CD4-positive, alpha-beta T cell treated with Interleukin-4 for 1 hour (primary cell): Measurements from ENCODE around the gene PAPPA.

Experiments
- DNase-seq, 2 donors: peaks; one replicate each; pipeline ENCODE4 v3.0.0-alpha.2; 2020 to 2022

The PAPPA gene

GRCh38 chr9:116187570-116188170, 34.1 kb downstream of the PAPPA start:
- DNase-seq, result no peak

GRCh38 chr9:116189683-116190082, 36.1 kb downstream of the PAPPA start:
- DNase-seq, result no peak

GRCh38 chr9:116190637-116191396, 37.2 kb downstream of the PAPPA start:
- DNase-seq, result no peak

GRCh38 chr9:116191576-116192415, 38.2 kb downstream of the PAPPA start:
- DNase-seq, result no peak

GRCh38 chr9:116193636-116194035, 40.0 kb downstream of the PAPPA start:
- DNase-seq, result no peak

- no peak for DNase-seq
These were observed 43.2 kb downstream of the PAPPA start for GRCh38 chr9:116196806-116197205.

- no peak for DNase-seq
These were observed 44.8 kb downstream of the PAPPA start for GRCh38 chr9:116198344-116198743.

- no peak for DNase-seq
These were observed 48.8 kb downstream of the PAPPA start for GRCh38 chr9:116202219-116202912.

- no peak for DNase-seq
These were observed 50.8 kb downstream of the PAPPA start for GRCh38 chr9:116204252-116204882.

GRCh38 chr9:116207371-116208111, 54.0 kb downstream of the PAPPA start:
- no peak for DNase-seq

GRCh38 chr9:116208417-116209232, 55.0 kb downstream of the PAPPA start:
- no peak for DNase-seq

GRCh38 chr9:116209414-116210116, 56.0 kb downstream of the PAPPA start:
- no peak for DNase-seq

- DNase-seq, result no peak
These were observed 59.5 kb downstream of the PAPPA start for GRCh38 chr9:116212986-116213692.

- DNase-seq, result no peak
These were observed 60.1 kb downstream of the PAPPA start for GRCh38 chr9:116213693-116214047.

GRCh38 chr9:116218399-116218798, 64.8 kb downstream of the PAPPA start:
- no peak for DNase-seq

- no peak for DNase-seq
These were observed 66.1 kb downstream of the PAPPA start for GRCh38 chr9:116219686-116220085.

GRCh38 chr9:116223926-116224325, 70.3 kb downstream of the PAPPA start:
- no peak for DNase-seq

- no peak for DNase-seq
These were observed 76.6 kb downstream of the PAPPA start for GRCh38 chr9:116230051-116230632.

GRCh38 chr9:116232424-116233159, 79.0 kb downstream of the PAPPA start:
- no peak for DNase-seq
